Cardiac septum (tissue), 1 donor: ENCODE measurements around the gene CDC26. TPM values are rescaled to one million over a fixed set of nuclear protein-coding genes. Genes with fewer than 3 reads are reported as not detected.

Experiments
- DNase-seq: peaks from one replicate; pipeline ENCODE4 v3.0.0-alpha.2; 2020; ENCODE audit warnings: low spot score
- intact Hi-C: fragments of 100-400 bp; cut with DNase I; formaldehyde crosslinking; loops from one replicate; pipeline ENCODE4 v1.14.0; 2022
- total RNA-seq: library from RNA; stranded (reverse); fragmentation: NEBNext Ultra II Directional; extraction: Animal tissue kit (Norgen Biotek cat#: 25700); gene quantifications from one replicate; pipeline ENCODE4 v1.2.1, GENCODE V29; 2021
- donor health status: DM: no; HTN: no; CAD: no.

CDC26 gene
- total RNA-seq, 1 donor from 2014 or later, result 35.1 TPM

- no peak for DNase-seq
- intact Hi-C loops, result no loop called here
These were observed 56.0 kb downstream of the CDC26 start for GRCh38 chr9:113219186-113219936.

Other genes starting within 250 kb of the CDC26 start
- 2.0 TPM for gene ZFP37, start 218.8 kb downstream of the CDC26 start, total RNA-seq
- gene SLC31A2, start 124.6 kb downstream of the CDC26 start, total RNA-seq, result 4.7 TPM
- 17.9 TPM for gene FKBP15, start 54.3 kb downstream of the CDC26 start, total RNA-seq
- gene SLC31A1, start 54.0 kb downstream of the CDC26 start, total RNA-seq, result 9.6 TPM
- 10.5 TPM for gene PRPF4, start 86 bp upstream of the CDC26 start, total RNA-seq
- gene RNF183, start 27.8 kb upstream of the CDC26 start, total RNA-seq, result not detected
- 10.9 TPM for gene WDR31, start 64.7 kb upstream of the CDC26 start, total RNA-seq
- 1.7 TPM for gene BSPRY, start 74.0 kb upstream of the CDC26 start, total RNA-seq
- 14.3 TPM for gene HDHD3, start 101.4 kb upstream of the CDC26 start, total RNA-seq
- 68.2 TPM for gene ALAD, start 125.7 kb upstream of the CDC26 start, total RNA-seq
- 16.9 TPM for gene POLE3, start 135.1 kb upstream of the CDC26 start, total RNA-seq
- 0.16 TPM for gene C9orf43, start 135.2 kb upstream of the CDC26 start, total RNA-seq
- 233 TPM for gene RGS3, start 188.2 kb upstream of the CDC26 start, total RNA-seq